ENCODE data around the gene MLF2.

- TF ChIP-seq POLR2A (IDR thresholded peaks at IDR 0.05; ENCODE audit: low read length), result no peak
- TF ChIP-seq GATA1 (IDR thresholded peaks at IDR 0.05; ENCODE audit: low read depth, low read length), result no peak
Observed at GRCh38 chr12:6780573-6780972, 27.6 kb upstream of the MLF2 start.

All from erythroblast (primary cell).